Activated T-cell treated with anti-CD3 and anti-CD28 coated beads for 48 hours (primary cell): Measurements from ENCODE around the gene ITM2B.

Experiments used
- DNase-seq: peaks from one replicate; pipeline ENCODE4 v3.0.0-alpha.2; 2020; ENCODE audit warnings: low read depth

Gene ITM2B

DNA sequence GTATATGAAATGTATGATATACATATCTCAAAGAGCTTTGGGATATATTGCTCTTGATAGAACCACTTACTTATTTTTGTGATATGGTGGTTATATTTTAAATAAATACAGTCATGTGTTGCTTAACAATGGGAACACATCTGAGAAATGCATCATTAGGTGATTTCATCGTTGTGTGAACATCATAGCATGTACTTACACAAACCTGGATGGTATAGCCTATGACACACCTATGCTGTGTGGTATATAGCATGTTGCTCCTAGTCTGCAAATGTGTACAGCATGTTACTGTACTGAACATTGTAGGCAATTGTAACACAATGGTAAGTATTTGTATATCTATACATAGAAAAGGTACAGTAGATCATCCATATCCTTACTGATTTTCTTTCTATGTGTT lies 78.2 kb downstream of the ITM2B start:
- no peak for DNase-seq

DNA sequence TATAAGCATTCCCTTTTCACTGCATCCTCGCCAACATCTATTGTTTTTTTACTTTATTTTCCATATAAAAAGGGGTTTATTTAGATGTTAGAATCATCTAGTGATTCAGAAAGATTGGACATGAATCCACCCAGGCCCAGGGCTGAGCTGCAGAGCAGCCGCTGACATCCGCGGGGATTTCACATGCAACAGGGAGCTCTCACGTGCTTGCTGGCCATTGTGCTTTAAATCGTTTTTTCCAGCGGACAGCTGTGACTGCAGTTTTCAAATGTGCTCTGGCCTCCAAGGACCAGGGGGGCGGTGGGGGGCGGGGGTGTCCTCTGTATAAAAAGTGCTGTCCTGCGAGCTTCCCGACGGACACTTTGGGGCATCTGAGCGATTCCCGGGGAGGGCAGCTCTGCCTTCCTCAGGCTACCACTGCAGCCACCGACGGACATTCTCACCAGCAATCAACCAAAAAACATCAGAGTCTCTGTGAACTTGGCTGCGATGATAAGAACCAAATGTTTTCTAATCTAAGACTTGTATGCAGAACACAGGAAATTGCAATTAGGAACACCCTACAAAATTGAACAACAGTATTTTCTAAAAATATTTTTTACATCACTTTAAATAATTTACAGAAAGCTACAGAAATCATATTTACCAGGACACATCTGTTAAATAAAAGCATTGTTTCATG lies 83.1 kb downstream of the ITM2B start:
- DNase-seq: no peak

GRCh38 chr13:48316826-48317510 lies 84.0 kb downstream of the ITM2B start:
- DNase-seq: no peak

GRCh38 chr13:48317511-48318376 lies 84.7 kb downstream of the ITM2B start:
- no peak for DNase-seq

GRCh38 chr13:48318377-48318811 lies 85.4 kb downstream of the ITM2B start:
- DNase-seq: no peak

DNA sequence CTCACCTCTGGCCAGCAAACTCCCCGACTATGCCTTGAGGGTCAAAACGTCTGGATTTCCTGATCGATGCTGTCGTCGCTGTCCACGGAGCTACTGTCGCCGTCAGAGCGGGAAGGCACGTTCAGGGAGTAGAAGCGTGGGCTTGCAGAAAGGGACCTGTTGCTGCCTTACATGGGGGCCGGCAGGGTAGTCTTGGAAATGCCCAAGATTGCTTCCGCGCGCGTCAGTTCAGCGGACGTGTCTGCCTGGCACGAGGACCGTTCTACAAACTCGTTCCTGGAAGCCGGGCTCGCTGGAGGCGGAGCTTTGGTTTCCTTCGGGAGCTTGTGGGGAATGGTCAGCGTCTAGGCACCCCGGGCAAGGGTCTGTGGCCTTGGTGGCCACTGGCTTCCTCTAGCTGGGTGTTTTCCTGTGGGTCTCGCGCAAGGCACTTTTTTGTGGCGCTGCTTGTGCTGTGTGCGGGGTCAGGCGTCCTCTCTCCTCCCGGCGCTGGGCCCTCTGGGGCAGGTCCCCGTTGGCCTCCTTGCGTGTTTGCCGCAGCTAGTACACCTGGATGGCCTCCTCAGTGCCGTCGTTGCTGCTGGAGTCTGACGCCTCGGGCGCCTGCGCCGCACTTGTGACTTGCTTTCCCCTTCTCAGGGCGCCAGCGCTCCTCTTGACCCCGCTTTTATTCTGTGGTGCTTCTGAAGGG lies 86.0 kb downstream of the ITM2B start:
- DNase-seq: no peak
